Esophagus squamous epithelium (tissue), 4 donors: ENCODE results near the gene FRMPD3.

Experiments used
- CTCF ChIP-seq, 6 experiments: fragments of 450-650 bp in 4 of 6; fragments of 200-600 bp in 2 of 6; sonication (generic) in 2 of 6; IDR thresholded peaks; one replicate each; pipeline ENCODE4 v1.5.1; 2016 to 2019; ENCODE audit warnings: antibody characterized with exemption in 6 of 6, mild to moderate bottlenecking in 4 of 6, moderate library complexity in 4 of 6
- POLR2A ChIP-seq, 4 donors: fragments of 450-650 bp; IDR thresholded peaks; one replicate each; pipeline ENCODE4 v1.6.1; 2017; ENCODE audit warnings: antibody characterized with exemption in 4 of 4, mild to moderate bottlenecking in 4 of 4, moderate library complexity in 3 of 4

- TF ChIP-seq CTCF (IDR thresholded peaks at IDR 0.05) (no peak), POLR2A (IDR thresholded peaks at IDR 0.05) (no peak)
These were observed 32.6 kb downstream of the FRMPD3 start for GRCh38 chrX:107482046-107482445.
